Loucy (cell line): ENCODE data around the gene PNMT.

ENCODE experiments used
- H2AFZ ChIP-seq: fragments of 200-600 bp; sonication (generic); 2 replicates; pipeline ENCODE4 v1.6.0; 2016; ENCODE audit warnings: antibody characterized with exemption, mild to moderate bottlenecking, low read length, moderate library complexity
- H3F3A ChIP-seq: fragments of 200-600 bp; 2 replicates; pipeline ENCODE4 v1.6.0; 2016; ENCODE audit warnings: antibody characterized with exemption, low read depth, mild to moderate bottlenecking
- H3K27me3 ChIP-seq: fragments of 200-600 bp; sonication (generic); 2 replicates; pipeline ENCODE4 v1.6.1; 2014; ENCODE audit warnings: low read length, mild to moderate bottlenecking; ENCODE audit not compliant: insufficient read depth, poor library complexity, severe bottlenecking
- H3K36me3 ChIP-seq: fragments of 200-600 bp; sonication (generic); 2 replicates; pipeline ENCODE4 v1.6.1; 2016; ENCODE audit warnings: low read length; ENCODE audit not compliant: insufficient read depth
- H3K4me1 ChIP-seq: fragments of 200-600 bp; sonication (generic); 2 replicates; pipeline ENCODE4 v1.5.1; 2014; ENCODE audit warnings: low read length, mild to moderate bottlenecking; ENCODE audit not compliant: insufficient read depth, poor library complexity, severe bottlenecking
- H3K4me2 ChIP-seq: fragments of 200-600 bp; sonication (generic); 2 replicates; pipeline ENCODE4 v1.6.0; 2014; ENCODE audit warnings: antibody characterized with exemption, low read length, low read depth, mild to moderate bottlenecking; ENCODE audit not compliant: poor library complexity, severe bottlenecking
- H3K4me3 ChIP-seq: fragments of 200-600 bp; sonication (generic); 2 replicates; pipeline ENCODE4 v1.5.1; 2014; ENCODE audit warnings: low read length, mild to moderate bottlenecking, mixed read lengths; ENCODE audit not compliant: poor library complexity, severe bottlenecking
- H3K79me2 ChIP-seq: fragments of 200-600 bp; sonication (generic); 2 replicates; pipeline ENCODE4 v1.6.1; 2014; ENCODE audit warnings: low read length; ENCODE audit not compliant: insufficient read depth
- H3K9ac ChIP-seq: fragments of 200-600 bp; sonication (generic); 2 replicates; pipeline ENCODE4 v1.6.0; 2014; ENCODE audit warnings: mild to moderate bottlenecking, low read depth, low read length, moderate library complexity; ENCODE audit not compliant: poor library complexity, severe bottlenecking
- H3K9me2 ChIP-seq: fragments of 200-600 bp; sonication (generic); replicated peaks from 2 replicates; pipeline ENCODE4 v1.6.1; 2016; ENCODE audit warnings: low read depth, low read length, mixed read lengths
- H3K9me3 ChIP-seq: fragments of 200-600 bp; sonication (generic); 2 replicates; pipeline ENCODE4 v1.6.1; 2014; ENCODE audit warnings: mild to moderate bottlenecking, antibody characterized with exemption, low read length, low read depth; ENCODE audit not compliant: insufficient read depth
- H4K20me1 ChIP-seq: fragments of 200-600 bp; sonication (generic); 2 replicates; pipeline ENCODE4 v1.6.0; 2014; ENCODE audit warnings: antibody characterized with exemption, low read length, mild to moderate bottlenecking; ENCODE audit not compliant: insufficient read depth, poor library complexity, severe bottlenecking
- EZH2phosphoT487 ChIP-seq: fragments of 200-600 bp; IDR thresholded peaks from 2 replicates; pipeline ENCODE4 v1.6.1; 2018; ENCODE audit warnings: antibody characterized with exemption, mild to moderate bottlenecking, moderate library complexity, borderline replicate concordance
- TF ChIP-seq, protein P1 (sequence below): fragments of 200-600 bp; sonication (generic); conservative IDR thresholded peaks from 2 replicates; pipeline ENCODE4 v1.5.1; 2014; ENCODE audit warnings: mild to moderate bottlenecking, antibody characterized with exemption, low read length

PNMT gene

DNA sequence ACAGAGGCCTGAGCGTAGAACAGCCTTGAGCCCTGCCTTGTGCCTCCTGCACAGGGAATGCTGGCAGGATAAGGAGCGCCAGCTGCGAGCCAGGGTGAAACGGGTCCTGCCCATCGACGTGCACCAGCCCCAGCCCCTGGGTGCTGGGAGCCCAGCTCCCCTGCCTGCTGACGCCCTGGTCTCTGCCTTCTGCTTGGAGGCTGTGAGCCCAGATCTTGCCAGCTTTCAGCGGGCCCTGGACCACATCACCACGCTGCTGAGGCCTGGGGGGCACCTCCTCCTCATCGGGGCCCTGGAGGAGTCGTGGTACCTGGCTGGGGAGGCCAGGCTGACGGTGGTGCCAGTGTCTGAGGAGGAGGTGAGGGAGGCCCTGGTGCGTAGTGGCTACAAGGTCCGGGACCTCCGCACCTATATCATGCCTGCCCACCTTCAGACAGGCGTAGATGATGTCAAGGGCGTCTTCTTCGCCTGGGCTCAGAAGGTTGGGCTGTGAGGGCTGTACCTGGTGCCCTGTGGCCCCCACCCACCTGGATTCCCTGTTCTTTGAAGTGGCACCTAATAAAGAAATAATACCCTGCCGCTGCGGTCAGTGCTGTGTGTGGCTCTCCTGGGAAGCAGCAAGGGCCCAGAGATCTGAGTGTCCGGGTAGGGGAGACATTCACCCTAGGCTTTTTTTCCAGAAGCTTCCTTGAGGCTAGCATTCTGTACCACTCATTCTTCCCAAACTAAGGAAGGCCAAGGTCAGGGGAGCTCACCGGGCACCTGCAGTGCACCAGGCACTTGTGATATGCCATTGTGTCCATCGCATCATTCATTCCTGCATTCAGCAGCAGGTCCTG lies 1.9 kb downstream of the PNMT start:
- Histone ChIP-seq H4K20me1 (no peaks in the 10 kb centered on the region), H3K79me2 (no peaks in the 10 kb centered on the region), H3K36me3 (no peaks in the 10 kb centered on the region), H3K4me2 (no peak overlapping the region), H3K4me1 (no peaks in the 10 kb centered on the region), H3K9ac (no peak overlapping the region), H3F3A (no peaks in the 10 kb centered on the region), H3K4me3 (no peak overlapping the region), H2AFZ (no peak overlapping the region), H3K27me3 (no peaks in the 10 kb centered on the region), H3K9me2 (no peaks in the 10 kb centered on the region), H3K9me3 (no peaks in the 10 kb centered on the region)
- TF ChIP-seq EZH2phosphoT487 = no peak
- TF ChIP-seq, protein P1, sequence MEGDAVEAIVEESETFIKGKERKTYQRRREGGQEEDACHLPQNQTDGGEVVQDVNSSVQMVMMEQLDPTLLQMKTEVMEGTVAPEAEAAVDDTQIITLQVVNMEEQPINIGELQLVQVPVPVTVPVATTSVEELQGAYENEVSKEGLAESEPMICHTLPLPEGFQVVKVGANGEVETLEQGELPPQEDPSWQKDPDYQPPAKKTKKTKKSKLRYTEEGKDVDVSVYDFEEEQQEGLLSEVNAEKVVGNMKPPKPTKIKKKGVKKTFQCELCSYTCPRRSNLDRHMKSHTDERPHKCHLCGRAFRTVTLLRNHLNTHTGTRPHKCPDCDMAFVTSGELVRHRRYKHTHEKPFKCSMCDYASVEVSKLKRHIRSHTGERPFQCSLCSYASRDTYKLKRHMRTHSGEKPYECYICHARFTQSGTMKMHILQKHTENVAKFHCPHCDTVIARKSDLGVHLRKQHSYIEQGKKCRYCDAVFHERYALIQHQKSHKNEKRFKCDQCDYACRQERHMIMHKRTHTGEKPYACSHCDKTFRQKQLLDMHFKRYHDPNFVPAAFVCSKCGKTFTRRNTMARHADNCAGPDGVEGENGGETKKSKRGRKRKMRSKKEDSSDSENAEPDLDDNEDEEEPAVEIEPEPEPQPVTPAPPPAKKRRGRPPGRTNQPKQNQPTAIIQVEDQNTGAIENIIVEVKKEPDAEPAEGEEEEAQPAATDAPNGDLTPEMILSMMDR = no peak

DNA sequence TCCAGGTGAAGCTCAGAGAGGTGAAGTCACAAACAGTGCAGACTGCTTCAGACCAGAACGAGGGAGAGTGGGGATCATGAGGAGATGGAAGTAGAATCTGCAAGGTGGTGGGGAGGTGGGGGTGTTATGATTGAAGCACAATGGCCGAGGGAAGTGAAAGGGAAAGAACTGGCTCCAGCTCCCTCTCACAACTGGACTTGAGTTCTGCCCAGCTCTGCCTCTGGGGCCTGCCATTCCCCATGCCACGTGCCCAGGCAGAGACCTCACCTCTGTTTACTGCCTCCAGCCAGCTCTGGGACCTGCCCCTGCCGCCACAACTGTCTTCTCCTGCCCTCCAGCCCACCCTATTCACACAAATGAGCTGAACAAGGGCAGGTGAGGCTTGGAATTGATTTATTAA lies 2.5 kb downstream of the PNMT start:
- Histone ChIP-seq H2AFZ (no peak overlapping the region), H3K4me3 (no peak overlapping the region), H3K79me2 (no peaks in the 10 kb centered on the region), H3F3A (no peaks in the 10 kb centered on the region), H3K27me3 (no peaks in the 10 kb centered on the region), H3K4me2 (no peak overlapping the region), H4K20me1 (no peaks in the 10 kb centered on the region), H3K36me3 (no peaks in the 10 kb centered on the region), H3K9me3 (no peaks in the 10 kb centered on the region), H3K4me1 (no peaks in the 10 kb centered on the region), H3K9me2 (no peaks in the 10 kb centered on the region), H3K9ac (no peak overlapping the region)
- no peak for TF ChIP-seq EZH2phosphoT487
- TF ChIP-seq, protein P1 = no peak

DNA sequence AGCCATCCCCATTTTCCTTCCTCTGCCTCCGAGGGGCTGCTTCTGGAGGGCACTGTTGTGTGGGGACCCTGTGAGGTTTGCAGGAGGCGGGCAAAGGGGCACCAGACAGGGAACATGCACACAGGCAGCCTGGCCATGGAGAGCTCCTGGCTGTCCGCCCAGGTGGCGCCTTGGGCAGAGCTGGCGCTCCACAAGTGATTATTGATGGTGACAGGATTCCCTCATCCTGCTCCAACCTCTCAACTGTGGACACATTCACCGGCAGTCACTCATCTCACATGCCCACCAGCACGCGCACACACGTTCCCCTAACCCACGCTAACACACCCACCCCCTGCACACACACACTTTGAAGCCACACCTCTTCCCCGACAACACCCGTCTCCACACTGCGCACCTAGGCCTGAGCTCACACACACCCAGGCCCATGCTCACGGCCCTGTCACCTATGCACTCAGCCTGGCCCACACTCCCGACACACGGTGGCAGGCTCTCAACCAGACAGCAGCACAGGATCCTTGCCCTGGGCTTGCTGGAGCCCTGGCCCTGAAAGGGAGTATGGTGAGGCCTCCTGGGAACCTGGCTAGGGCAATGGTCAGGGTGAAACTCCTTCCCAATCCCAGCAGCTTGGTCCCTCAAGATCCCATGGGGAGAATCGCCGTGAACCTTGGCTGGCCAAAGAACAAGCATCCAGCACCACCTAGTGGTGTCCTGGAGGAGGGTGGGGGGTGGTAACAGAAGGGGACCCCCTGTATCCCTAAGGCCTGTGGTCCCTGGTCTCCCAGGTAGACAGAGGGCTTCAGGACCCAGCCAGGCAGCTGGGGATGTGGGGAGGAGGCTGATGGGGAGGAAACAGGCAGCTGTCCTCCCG lies 3.6 kb downstream of the PNMT start:
- Histone ChIP-seq H3K9me2 (no peaks in the 10 kb centered on the region), H3K9ac (no peak overlapping the region), H3K4me2 (no peak overlapping the region)

More for the DNA sequence above, 3.6 kb downstream of the PNMT start:
- Histone ChIP-seq H4K20me1 (no peaks in the 10 kb centered on the region), H3F3A (no peaks in the 10 kb centered on the region), H3K79me2 (no peaks in the 10 kb centered on the region), H3K4me1 (no peaks in the 10 kb centered on the region), H3K4me3 (no peak overlapping the region), H3K27me3 (no peaks in the 10 kb centered on the region), H2AFZ (no peak overlapping the region), H3K36me3 (no peaks in the 10 kb centered on the region), H3K9me3 (no peaks in the 10 kb centered on the region)
- TF ChIP-seq, protein P1 = peak; percentile 68
- TF ChIP-seq EZH2phosphoT487 = no peak
